Measurements from ENCODE around the gene PPP1R3F.
A peak's percentile ranks its signal among the peaks of the same experiment; 100 is the strongest.

PPP1R3F gene, protein sequence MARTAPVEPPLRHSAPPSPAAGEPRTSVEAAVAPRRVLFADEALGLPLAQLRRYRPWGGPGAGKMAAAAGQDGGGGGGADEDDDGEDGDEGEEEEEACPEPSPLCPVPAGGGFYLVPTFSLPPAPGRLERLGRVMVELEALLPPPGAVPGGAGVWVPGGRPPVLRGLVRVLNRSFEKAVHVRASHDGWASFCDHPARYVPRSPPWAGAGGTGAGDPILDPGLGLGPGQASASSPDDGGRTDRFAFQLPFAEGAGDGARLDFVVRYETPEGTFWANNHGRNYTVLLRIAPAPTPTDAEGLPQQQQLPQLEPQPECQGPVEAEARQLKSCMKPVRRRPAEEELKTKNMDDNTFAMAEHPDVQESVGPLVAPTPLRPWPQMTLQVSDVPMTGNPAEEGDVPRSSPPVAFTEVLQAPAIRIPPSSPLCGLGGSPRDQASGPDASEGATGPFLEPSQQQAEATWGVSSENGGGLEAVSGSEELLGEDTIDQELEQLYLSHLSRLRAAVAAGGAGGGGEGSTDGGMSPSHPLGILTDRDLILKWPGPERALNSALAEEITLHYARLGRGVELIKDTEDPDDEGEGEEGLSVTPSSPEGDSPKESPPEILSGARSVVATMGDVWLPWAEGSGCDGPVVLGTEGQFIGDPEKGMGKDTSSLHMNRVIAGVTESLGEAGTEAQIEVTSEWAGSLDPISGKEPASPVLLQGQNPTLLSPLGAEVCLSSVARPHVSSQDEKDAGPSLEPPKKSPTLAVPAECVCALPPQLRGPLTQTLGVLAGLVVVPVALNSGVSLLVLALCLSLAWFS
- total RNA-seq: 15.9 to 19.2 reads per million in 2 donors

DNA sequence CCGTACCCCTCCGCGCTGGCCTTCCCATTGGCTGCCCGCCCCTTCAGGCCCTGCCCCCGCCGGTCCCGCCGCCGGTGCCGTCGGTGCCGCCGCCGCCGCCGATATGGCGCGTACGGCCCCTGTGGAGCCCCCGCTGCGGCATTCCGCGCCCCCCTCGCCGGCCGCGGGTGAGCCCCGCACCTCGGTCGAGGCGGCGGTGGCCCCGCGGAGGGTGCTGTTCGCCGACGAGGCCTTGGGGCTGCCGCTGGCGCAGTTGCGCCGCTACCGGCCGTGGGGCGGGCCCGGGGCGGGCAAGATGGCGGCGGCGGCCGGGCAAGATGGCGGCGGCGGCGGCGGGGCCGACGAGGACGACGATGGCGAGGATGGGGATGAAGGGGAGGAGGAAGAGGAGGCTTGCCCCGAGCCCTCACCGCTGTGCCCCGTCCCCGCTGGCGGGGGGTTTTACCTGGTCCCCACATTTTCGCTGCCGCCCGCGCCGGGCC lies at the start of gene PPP1R3F:
PPP1R3F (plus strand) TSS at position 27 of the 482 bp plus-strand sequence; CDS start at position 104, 77 bp downstream.
- peak in 1 of 5 experiments; percentile 3 for DNase-seq

DNA sequence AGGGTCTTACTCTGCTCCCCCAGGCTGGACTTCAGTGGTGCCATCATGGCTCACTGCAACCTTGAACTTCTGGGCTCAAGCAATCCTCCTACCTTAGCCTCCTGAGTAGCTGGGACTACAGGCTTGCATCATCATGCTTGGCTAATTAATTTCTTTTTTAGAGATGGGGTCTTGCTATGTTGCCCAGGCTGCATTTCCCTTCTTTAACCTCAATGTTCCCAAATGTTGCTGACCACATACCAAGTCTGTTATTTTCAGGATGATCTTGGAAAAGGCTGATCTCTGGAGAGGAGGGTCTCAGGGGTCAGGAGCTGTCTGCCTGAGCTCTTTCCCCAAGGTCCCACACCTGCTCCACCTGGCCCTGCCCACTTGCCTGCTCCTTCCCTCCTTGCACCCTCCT lies 49.5 kb upstream of the PPP1R3F start:
- no peak for DNase-seq

DNA sequence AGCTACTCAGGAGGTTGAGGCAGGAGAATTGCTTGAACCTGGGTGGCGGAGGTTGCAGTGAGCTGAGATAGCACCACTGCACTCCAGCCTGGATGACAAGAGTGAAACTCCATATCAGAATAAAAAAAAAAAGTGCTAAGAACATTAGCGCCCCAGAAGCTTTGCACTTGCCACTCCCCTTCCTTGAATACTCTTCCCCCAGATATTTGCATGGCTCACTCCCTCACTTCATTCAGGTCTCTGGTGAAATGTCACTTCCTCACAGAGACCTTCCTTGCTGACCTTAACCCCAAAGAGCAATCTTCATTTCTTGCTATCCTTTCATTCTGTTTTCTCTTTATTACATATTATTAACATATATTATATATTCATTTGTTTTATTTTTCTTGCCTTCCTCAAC lies 47.7 kb upstream of the PPP1R3F start:
- no peak for DNase-seq

DNA sequence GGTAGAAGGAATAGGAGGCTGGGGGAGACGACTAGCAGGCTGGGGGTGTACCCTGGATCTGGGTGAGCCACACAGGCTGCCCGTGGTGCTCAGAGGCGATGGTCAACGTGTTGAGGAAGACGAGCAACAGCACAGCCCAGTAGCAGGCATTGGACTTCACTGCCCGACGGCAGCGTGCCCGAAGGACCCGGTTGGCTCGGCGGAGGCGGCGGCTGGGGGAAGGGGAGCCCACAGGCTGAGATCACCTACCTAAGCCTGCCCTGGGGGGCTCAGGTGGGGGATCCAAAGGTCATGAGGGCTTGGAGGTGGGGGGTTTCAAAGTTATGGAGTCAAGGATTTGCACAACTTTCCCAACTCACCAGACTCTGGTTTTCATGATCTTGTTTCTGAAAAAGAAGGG lies 43.7 kb upstream of the PPP1R3F start:
- no peak for DNase-seq

DNA sequence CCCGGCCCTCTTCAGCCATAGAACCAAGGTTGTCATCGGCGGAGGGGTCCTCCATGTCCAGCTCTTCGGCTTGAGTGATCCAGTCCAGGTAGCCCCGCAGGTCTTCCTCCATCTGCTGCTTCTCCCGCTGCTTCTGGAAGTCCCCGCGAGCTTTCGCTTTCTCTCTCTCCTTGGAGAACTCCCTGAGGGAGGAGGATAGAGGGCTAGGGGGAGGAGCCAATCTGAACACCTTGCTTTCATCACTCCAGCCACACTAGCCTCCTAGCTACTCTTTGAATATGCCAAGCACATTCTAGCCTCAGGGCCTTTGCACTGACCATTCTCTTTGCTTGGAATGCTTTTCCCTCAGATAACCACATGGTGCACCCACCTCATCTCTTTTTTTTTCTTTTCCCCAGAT lies 42.6 kb upstream of the PPP1R3F start:
- DNase-seq: no peak

DNA sequence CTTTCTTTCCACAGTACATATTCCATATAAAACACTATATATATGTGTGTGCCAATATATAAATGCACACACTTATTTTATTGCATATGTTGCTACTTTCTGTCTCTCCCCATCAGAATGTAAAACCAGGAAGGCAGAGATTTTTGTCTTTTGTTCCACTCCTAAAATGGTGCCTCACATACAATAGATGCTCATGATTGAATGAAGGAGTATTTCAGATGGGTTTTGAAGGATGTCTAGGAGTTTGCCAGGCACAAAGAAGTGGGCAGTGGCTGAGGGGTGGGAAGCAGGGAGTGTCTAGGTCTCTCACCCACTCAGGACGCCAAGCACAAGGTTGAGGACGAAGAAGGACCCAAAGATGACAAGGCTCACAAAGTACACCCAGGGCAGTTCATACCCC lies 41.9 kb upstream of the PPP1R3F start:
- no peak for DNase-seq

DNA sequence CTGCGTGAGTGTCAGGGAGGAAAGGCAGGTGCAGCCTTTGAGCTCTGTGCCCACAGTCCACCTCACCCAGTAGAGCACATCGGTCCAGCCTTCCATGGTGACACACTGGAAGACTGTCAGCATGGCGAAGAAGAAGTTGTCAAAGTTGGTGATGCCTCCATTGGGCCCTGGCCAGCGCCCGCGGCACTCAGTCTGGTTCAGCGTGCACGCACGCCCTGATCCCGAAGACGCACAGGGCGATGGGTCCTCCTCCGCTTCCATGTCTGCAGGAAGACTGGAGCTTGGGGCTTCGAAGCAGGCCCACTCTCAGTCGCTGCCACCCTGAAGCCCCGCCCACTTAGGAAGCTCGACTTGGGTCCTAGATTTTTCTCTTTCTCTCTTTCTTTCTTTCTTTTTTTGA lies 41.4 kb upstream of the PPP1R3F start:
- no peak for DNase-seq

DNA sequence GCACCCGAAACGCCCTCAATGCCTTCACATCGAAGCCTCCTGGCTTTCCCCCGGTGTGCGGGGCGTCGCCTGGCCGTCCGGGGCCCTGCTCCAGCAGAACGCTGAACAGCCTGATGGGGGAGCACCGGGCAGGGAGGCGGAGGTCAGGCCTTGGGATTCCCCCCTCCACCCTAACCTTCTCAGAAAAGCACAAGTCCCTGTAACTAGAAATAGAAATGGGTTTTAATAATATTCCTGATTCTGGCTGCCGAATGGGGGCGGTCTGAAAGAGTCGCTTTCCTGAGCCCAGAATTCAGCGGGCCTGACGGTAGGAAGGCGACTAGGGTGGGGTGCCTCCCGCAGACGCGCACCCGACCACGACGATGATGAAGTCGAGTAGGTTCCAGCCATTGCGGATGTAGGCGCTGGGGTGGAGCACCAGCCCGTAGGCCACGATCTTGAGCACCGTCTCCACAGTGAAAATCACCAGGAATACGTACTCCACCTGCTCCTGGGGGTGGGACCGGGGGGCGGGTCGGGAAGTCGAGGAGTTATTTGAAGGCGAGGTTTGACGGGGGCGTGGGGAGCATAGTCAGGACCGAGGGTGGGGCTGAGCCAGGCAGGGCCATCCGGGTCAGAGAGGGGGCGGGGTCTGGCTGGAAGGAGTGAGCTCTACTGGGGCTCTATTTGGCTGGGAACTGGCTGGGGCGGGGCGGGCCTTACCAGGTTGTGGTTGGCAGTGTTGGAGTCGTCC lies 38.9 kb upstream of the PPP1R3F start:
- peak in 4 of 5 experiments; percentile 32 to 70 (median 40) for DNase-seq

DNA sequence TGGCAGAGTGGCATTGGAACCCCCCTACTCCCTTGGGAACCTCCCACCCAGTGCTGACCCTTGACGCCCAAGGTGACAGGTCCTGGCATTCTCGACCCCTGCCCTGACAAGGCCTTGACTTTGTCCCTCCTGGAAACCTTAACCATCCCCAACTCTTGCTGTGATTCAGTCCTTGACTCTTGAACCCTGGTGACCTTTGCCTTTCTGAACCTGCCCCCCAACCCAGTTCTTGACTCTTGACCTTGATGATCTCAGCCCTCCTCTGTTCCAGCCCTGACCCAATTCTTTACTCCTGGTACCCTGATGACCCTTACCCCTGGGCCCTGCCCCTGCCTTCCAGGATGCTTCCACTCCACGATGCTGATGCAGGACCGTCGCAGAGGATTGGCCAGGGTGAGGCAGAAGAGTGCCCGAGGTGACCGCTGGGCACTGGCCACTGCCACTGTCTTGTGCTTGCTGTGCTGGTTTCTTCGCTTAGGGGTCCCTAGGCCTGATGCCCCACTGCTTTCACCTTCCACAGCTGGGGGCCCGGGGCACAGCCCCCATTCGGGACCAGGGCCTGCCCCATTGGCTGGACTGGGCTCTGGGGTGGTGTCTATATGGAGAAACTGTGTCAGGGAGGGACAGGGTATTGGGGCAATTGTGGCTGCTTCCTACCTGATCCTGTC lies 38.1 kb upstream of the PPP1R3F start:
- DNase-seq: no peak

DNA sequence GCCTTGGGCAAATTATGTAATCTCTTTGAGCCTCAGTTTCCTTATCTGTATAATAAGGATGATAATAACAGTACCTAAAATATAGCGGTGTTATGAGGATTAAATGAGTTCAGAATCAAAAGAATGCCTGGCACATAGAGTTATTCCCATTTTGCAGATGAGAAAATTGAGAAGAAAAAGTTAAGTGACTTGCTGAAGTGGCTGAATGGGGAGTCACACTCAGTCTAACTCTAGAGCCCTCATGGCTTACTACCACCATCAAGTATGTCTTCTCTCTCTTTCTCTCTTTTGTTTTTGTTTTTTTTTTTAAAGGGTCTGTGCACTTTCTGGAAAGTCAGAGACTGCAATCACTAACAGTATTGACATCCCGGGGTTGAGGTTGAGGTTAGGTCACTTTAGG lies 37.1 kb upstream of the PPP1R3F start:
- no peak for DNase-seq

DNA sequence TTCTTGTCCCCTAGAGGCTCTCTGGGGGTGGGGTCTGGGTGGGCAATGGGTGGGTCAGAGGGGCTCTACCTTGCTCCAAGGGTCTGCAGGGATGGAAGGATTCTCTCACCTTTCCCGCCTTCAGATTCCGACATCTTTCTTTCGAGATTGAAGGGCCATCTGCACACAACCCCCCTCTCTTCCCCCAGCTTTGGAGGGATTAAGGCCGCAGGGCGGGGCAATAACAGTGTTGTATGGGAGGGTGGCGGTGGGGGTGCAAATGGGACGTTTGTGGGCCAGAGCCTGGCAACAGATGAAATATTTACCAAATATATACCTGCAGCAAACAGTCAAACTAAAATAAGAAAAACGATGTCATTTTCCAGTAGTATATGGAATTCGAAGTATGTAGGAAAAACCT lies 36.4 kb upstream of the PPP1R3F start, which contains the start of gene CACNA1F:
CACNA1F (minus strand) TSS at position 165 of the 400 bp plus-strand sequence; CDS start at position 134, 31 bp downstream.
- no peak for DNase-seq

DNA sequence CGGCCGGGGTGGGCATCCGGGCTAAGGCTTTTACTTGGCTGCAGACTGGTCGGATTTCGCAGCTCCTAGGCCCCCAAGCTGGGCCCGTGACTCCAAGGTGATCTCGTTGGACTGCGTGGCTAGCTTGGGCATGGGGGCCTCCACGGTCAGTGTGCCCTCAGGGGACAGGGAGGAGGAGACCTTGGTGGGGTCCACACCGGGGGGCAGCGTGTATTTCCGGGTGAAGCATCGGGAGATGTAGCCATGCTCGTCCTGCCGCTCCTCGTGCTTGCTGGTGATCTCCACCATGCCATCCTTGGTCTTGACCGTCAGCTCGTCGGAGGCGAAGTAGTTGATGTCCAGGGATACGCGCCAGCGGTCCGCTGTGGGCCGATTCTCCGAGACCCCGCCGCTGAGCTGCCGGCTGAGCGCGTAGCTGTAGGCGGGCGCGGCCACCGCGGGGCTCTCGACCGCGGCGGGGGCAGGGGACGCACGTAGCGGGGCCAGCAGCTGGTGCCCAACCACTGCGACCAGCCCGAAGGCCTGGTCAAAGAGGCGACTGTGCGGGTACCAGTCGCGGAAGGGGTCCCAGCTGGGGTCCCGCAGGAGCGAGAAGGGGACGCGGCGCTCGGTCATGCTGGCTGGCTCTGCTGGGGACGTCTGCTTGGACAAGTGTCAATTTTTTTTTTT lies 35.6 kb upstream of the PPP1R3F start:
- DNase-seq: no peak

DNA sequence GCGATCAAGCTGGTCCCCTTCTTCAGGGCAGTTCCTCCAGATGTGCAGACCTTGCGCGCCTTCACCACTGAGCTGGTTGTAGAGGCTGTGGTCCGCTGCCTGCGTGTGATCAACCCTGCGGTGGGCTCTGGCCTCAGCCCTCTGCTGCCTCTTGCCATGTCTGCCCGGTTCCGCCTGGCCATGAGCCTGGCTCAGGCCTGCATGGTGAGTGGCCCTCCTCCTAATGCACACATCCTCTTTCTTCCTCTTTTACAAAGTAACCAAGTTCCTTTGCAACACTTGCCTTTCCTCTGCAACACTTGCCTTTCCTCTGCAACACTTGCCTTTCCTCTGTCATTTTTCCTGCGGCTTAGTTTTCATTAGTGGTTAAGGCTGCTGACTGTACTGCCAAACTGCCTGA lies 32.5 kb upstream of the PPP1R3F start:
- DNase-seq: no peak

DNA sequence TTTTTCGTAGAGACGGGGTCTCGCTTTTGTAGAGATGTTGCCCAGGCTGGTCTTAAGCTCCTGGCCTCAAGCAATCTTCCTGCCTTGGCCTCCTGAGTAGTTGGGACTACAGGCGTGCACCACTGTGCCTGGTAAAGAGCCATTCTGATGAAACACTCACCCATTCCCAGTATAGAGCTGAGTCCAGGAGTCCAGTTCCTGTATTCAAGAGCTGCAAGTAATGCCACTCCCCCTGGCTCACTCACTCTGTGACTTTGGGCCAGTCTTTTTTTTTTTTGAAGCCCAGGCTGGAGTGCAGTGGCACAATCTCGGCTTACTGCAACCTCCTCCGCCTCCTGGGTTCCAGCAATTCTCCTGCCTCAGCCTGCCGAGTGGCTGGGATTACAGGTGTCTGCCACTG lies 30.9 kb upstream of the PPP1R3F start:
- no peak for DNase-seq

DNA sequence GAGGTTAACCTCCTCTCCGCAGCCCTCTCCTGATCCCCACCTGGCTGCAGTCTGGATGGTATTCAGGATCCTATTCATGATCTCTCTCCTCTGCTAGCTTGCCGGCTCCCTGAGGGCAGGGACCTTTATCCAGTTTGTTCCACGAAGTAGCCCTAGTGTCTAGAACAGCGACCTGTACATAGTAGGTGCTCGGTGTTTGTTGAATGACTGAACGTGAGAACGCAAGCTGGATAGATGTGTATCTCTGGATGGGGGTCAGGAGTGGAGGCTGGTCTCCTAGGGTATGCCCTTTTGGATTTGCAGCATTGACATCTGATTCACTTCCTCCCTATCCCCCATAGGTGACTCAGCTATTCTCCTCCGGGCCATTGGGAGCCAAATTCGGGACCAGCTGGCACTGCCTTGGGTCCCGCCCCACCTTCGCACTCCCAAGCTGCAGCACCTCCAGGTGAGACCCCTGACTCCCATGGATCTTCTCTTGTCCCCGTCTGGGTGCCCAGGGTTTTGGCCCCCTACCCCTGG lies 27.0 kb upstream of the PPP1R3F start:
- DNase-seq: no peak

DNA sequence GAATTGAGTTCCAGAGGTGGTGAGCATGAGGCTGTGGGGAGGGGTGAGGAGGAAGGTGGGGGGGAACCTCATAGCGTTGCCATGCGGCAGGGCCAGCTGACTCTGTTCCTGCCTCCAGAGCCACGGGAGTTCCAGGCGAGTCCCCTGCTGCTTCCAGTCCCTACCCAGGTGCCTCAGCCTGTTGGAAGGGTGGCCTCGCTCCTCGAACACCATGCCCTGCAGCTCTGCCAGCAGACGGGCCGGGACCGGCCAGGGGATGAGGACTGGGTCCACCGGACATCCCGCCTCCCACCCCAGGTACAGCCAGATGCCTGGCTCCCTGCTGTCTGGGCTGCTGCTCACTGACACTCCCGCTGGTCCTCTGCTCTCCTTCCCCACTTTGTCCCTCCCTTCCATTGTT lies 26.4 kb upstream of the PPP1R3F start:
- DNase-seq: no peak

DNA sequence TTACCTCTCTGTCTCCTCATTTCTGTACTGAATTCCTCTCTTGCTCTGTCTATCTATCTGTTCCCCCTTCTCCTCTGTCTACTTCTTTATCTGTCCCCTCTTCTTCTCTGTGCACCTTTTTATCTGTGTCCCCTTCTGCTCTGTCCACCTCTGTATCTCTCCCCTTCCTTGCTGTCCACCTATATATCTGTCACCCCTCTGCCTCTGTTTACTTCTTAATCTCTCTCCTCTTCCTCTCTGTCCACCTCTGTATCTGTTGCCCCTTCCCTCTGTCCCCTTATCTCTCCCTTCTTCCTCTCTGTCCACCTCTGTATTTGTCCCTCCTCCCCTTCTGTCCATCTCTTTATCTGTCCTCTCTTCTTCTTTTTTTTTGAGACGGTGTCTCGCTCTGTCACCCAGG lies 25.4 kb upstream of the PPP1R3F start:
- no peak for DNase-seq

DNA sequence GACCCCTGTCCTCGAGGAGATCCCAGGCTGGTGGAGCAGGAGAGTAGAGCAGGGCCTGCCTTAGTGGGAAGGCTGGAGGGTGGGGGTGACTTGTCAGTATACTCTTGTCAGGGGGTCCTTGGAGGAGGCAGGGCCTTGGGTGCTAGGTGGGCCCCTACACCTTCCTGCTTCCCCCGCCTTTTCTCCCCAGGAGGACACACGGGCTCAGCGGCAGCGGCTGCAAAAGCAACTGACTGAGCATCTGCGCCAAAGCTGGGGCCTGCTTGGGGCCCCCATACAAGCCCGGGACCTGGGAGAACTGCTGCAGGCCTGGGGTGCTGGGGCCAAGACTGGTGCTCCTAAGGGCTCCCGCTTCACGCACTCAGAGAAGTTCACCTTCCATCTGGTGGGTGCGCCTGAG lies 23.1 kb upstream of the PPP1R3F start:
- no peak for DNase-seq

DNA sequence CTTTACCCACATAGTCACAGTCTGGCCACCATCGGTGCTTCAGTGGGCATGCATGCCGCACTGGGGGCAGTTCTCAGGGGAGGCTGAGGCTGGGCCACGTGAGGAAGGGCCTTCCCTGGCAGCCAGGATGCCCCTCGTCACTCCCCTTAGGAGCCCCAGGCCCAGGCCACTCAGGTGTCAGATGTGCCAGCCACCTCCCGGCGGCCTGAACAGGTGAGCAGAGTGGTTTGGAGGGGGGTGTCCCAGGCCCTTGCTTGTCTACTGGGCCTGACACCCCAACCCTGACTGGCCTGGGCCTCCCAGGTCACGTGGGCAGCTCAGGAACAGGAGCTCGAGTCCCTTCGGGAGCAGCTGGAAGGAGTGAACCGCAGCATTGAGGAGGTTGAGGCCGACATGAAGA lies 22.2 kb upstream of the PPP1R3F start:
- DNase-seq: no peak

DNA sequence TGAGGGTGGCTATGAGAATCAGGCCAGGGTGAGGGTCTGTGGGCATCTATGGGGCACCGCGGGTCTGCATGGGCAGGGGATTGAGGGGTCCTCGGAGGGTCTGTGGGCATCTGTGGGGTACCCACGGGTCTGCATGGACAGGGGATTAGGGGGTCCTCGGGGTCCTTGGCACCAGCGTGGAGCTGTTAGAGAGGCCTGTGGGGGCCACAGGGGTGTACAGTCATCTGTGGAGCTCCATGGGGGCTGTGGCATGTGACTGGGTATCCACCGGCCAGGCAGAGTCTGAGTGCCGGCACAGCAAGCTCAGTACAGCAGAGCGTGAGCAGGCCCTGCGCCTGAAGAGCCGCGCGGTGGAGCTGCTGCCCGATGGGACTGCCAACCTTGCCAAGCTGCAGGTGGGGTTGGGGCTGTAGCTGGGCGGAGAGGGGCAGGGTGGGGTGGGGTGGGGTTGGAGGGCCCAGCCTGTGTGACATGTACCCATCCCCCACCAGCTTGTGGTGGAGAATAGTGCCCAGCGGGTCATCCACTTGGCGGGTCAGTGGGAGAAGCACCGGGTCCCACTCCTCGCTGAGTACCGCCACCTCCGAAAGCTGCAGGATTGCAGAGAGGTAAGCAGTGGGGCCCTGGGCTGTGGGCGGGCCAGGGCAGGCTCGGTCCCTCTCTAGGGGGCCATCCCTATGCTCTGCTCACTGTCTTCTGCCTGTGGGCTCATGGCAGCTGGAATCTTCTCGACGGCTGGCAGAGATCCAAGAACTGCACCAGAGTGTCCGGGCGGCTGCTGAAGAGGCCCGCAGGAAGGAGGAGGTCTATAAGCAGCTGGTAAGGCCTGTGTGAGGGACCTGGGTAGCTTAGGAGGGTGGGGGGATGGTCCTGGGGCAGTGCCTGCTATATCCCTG lies 21.4 kb upstream of the PPP1R3F start:
- DNase-seq: no peak

DNA sequence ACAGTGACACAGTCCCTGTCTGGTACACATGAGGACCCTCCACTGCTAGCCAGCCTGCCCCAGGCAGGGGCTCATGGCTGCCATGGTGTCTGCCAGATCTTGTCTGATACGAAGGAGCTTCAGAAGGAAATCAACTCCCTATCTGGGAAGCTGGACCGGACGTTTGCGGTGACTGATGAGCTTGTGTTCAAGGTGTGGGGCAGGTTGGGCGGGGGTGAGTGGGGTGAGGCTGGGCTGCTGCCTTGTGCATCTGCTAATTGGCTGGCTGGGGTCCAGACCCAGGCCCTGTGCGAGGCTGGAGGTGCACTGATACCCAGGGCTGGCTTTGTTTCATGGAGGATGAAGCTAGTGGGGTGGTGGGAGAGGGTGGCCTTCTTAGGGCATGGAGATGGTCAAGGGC lies 20.5 kb upstream of the PPP1R3F start:
- no peak for DNase-seq
